HEK293 (cell line): ENCODE results near the gene PPFIA1.

Experiments used
- CTCF ChIA-PET: fragments of 350-600 bp; formaldehyde crosslinking; extraction: SDS; loops from one replicate; lab custom pipeline; 2021; ENCODE audit warnings: antibody characterized with exemption; lab: Yijun Ruan, JAX
- POLR2A ChIA-PET: fragments of 300-600 bp; formaldehyde crosslinking; extraction: SDS; loops from one replicate; lab custom pipeline; 2020; ENCODE audit warnings: antibody characterized with exemption, inconsistent platforms; lab: Yijun Ruan, JAX
- H3K27ac ChIP-seq: fragments of 200-500 bp; sonication (Bioruptor generic); 2 replicates; pipeline ENCODE4 v1.5.1; 2014; ENCODE audit warnings: low read depth, low read length, control low read depth, inconsistent platforms; ENCODE audit errors: extremely low read depth
- H3K36me3 ChIP-seq, 2 experiments: fragments of 200-500 bp in 1 of 2; sonication (Bioruptor generic) in 1 of 2; 1 replicate in 1 of 2; 2 replicates in 1 of 2; pipeline ENCODE4 v1.5.1; 2014 to 2017; ENCODE audit warnings: inconsistent platforms in 2 of 2, low read length in 2 of 2; ENCODE audit not compliant: control insufficient read depth in 2 of 2, insufficient read depth in 1 of 2
- H3K4me1 ChIP-seq: fragments of 200-500 bp; sonication (Bioruptor generic); 2 replicates; pipeline ENCODE4 v1.5.1; 2014; ENCODE audit warnings: mild to moderate bottlenecking, low read length, inconsistent platforms; ENCODE audit not compliant: control insufficient read depth, insufficient read depth
- H3K4me3 ChIP-seq: 2 replicates; pipeline ENCODE4 v1.5.1; 2011; ENCODE audit warnings: low read depth, mild to moderate bottlenecking, control low read depth, low read length, moderate library complexity
- H3K9me3 ChIP-seq: fragments of 200-500 bp; sonication (Bioruptor generic); 2 replicates; pipeline ENCODE4 v1.5.1; 2014; ENCODE audit warnings: low read depth, low read length, inconsistent platforms; ENCODE audit not compliant: control insufficient read depth, insufficient read depth
- ELK4 ChIP-seq: IDR thresholded peaks from 2 replicates; pipeline ENCODE4 v1.6.1; 2011; ENCODE audit warnings: mild to moderate bottlenecking, low read depth, low read length, borderline replicate concordance
- KLF1 ChIP-seq: fragments of 450-650 bp; formaldehyde crosslinking; IDR thresholded peaks from 2 replicates; pipeline ENCODE4 v1.5.1; 2016; ENCODE audit warnings: missing biosample characterization, missing genetic modification characterization
- MZF1 ChIP-seq: fragments of 450-650 bp; formaldehyde crosslinking; IDR thresholded peaks from 2 replicates; pipeline ENCODE4 v1.5.1; 2017; ENCODE audit warnings: missing biosample characterization, missing genetic modification characterization, borderline replicate concordance
- SP2 ChIP-seq: fragments of 450-650 bp; formaldehyde crosslinking; IDR thresholded peaks from 2 replicates; pipeline ENCODE4 v1.5.1; 2016; ENCODE audit warnings: missing biosample characterization, missing genetic modification characterization
- YY1 ChIP-seq: fragments of 450-650 bp; formaldehyde crosslinking; IDR thresholded peaks from 2 replicates; pipeline ENCODE4 v1.5.1; 2018; ENCODE audit warnings: missing biosample characterization, missing genetic modification characterization
- ZBTB44 ChIP-seq: fragments of 450-650 bp; IDR thresholded peaks from 2 replicates; pipeline ENCODE4 v1.5.1; 2018; ENCODE audit warnings: missing biosample characterization, mild to moderate bottlenecking, missing genetic modification characterization
- ZBTB7A ChIP-seq: fragments of 450-650 bp; formaldehyde crosslinking; IDR thresholded peaks from 2 replicates; pipeline ENCODE4 v1.5.1; 2016; ENCODE audit warnings: low read depth, missing biosample characterization, missing genetic modification characterization
- ZIC2 ChIP-seq: fragments of 450-650 bp; formaldehyde crosslinking; IDR thresholded peaks from 2 replicates; pipeline ENCODE4 v1.5.1; 2016; ENCODE audit warnings: missing biosample characterization, missing genetic modification characterization
- ZNF132 ChIP-seq: fragments of 450-650 bp; formaldehyde crosslinking; IDR thresholded peaks from 2 replicates; pipeline ENCODE4 v1.5.1; 2017; ENCODE audit warnings: missing biosample characterization, missing genetic modification characterization, borderline replicate concordance
- ZNF239 ChIP-seq: fragments of 450-650 bp; formaldehyde crosslinking; IDR thresholded peaks from 2 replicates; pipeline ENCODE4 v1.5.1; 2016; ENCODE audit warnings: missing biosample characterization, missing genetic modification characterization
- ZNF37A ChIP-seq: fragments of 450-650 bp; IDR thresholded peaks from 2 replicates; pipeline ENCODE4 v1.5.1; 2018; ENCODE audit warnings: missing biosample characterization, missing genetic modification characterization
- ZNF501 ChIP-seq: fragments of 450-650 bp; formaldehyde crosslinking; IDR thresholded peaks from 2 replicates; pipeline ENCODE4 v1.5.1; 2016; ENCODE audit warnings: missing biosample characterization, missing genetic modification characterization
- ZNF548 ChIP-seq: fragments of 450-650 bp; formaldehyde crosslinking; IDR thresholded peaks from 2 replicates; pipeline ENCODE4 v1.5.1; 2016; ENCODE audit warnings: missing biosample characterization, missing genetic modification characterization
- ZNF707 ChIP-seq: fragments of 450-650 bp; formaldehyde crosslinking; IDR thresholded peaks from 2 replicates; pipeline ENCODE4 v1.5.1; 2016; ENCODE audit warnings: missing biosample characterization, missing genetic modification characterization
- ZNF768 ChIP-seq: fragments of 450-650 bp; formaldehyde crosslinking; IDR thresholded peaks from 2 replicates; pipeline ENCODE4 v1.5.1; 2018; ENCODE audit warnings: missing biosample characterization, mild to moderate bottlenecking, missing genetic modification characterization
- ZNF792 ChIP-seq: fragments of 450-650 bp; formaldehyde crosslinking; IDR thresholded peaks from 2 replicates; pipeline ENCODE4 v1.5.1; 2016; ENCODE audit warnings: missing biosample characterization, missing genetic modification characterization
- TF ChIP-seq, protein P1 (sequence below): fragments of 450-650 bp; formaldehyde crosslinking; IDR thresholded peaks from 2 replicates; pipeline ENCODE4 v1.5.1; 2016; ENCODE audit warnings: missing biosample characterization, missing genetic modification characterization, low read depth
- TF ChIP-seq, protein P2 (sequence below): fragments of 450-650 bp; formaldehyde crosslinking; IDR thresholded peaks from 2 replicates; pipeline ENCODE4 v1.5.1; 2017; ENCODE audit warnings: missing biosample characterization, missing genetic modification characterization
- TF ChIP-seq, protein P3 (sequence below): fragments of 450-650 bp; formaldehyde crosslinking; IDR thresholded peaks from 2 replicates; pipeline ENCODE4 v1.5.1; 2017; ENCODE audit warnings: missing biosample characterization, missing genetic modification characterization
- TF ChIP-seq, protein P4 (sequence below): fragments of 450-650 bp; formaldehyde crosslinking; IDR thresholded peaks from 2 replicates; pipeline ENCODE4 v1.5.1; 2016; ENCODE audit warnings: missing biosample characterization, missing genetic modification characterization, borderline replicate concordance

Gene PPFIA1

GRCh38 chr11:70229737-70230136, 40.8 kb upstream of the PPFIA1 start:
- Histone ChIP-seq H3K4me3 (no peak overlapping the region), H3K36me3 (no peaks in the 10 kb centered on the region), H3K9me3 (no peaks in the 10 kb centered on the region), H3K4me1 (no peaks in the 10 kb centered on the region), H3K27ac (no peak overlapping the region)
- TF ChIP-seq, protein P1, sequence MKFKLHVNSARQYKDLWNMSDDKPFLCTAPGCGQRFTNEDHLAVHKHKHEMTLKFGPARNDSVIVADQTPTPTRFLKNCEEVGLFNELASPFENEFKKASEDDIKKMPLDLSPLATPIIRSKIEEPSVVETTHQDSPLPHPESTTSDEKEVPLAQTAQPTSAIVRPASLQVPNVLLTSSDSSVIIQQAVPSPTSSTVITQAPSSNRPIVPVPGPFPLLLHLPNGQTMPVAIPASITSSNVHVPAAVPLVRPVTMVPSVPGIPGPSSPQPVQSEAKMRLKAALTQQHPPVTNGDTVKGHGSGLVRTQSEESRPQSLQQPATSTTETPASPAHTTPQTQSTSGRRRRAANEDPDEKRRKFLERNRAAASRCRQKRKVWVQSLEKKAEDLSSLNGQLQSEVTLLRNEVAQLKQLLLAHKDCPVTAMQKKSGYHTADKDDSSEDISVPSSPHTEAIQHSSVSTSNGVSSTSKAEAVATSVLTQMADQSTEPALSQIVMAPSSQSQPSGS (tag by site-specific recombination) = no peak
- TF ChIP-seq ZNF707 (tag by site-specific recombination) = no peak
- TF ChIP-seq ZNF501 (tag by site-specific recombination) = no peak
- TF ChIP-seq ELK4 = no peak
- no peak for TF ChIP-seq ZNF132
- no peak for TF ChIP-seq ZNF548 (tag by site-specific recombination)
- TF ChIP-seq YY1 = no peak
- no peak for TF ChIP-seq ZIC2 (tag by site-specific recombination)
- no peak for TF ChIP-seq ZNF768 (tag by site-specific recombination)
- no peak for TF ChIP-seq SP2
- TF ChIP-seq ZBTB44 (tag by site-specific recombination) = no peak
- POLR2A ChIA-PET = no interaction called here
- CTCF ChIA-PET = interaction anchor here (0.6 kb wide), 1 partner anchor 286 kb away, joined by 3 read pairs; no protein-coding TSS in a partner anchor

DNA sequence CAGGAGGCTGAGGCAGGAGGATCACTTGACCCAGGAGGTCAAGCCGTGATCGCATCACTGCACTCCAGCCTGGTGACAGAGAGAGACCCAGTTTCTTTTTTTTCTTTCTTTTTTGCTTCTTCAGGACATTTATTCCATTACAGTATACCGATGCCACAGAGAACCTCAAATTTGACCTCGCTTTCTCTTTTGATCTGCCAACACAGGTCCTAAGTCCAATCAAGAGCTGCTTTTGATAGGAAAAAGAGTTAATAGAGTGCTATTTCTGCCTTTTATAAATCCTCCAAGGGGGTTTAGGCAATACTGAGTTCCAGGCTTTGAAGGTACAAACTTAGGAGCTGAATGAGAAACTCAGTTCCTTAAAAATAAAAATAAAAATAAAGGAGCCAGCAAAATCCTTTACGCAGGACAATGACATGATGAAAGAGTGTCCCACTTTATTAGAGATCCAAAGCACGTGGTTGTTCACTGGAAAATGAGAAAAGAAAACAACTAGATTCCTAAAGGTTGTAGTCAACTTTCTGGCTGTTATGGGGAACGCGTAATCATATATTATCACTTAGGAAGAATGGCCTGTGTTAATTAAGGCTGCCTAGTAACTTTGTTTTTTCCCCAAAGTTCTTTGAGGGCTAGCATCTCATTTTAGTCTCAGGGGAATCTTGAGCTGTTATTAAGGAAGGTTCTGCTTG, 40.2 kb upstream of the PPFIA1 start:
- ChIA-PET POLR2A (no interaction called here), CTCF (interaction anchor here (0.6 kb wide), 1 partner anchor 287 kb away, joined by 3 read pairs; no protein-coding TSS in a partner anchor)
- Histone ChIP-seq H3K4me3 (no peak overlapping the region), H3K9me3 (no peaks in the 10 kb centered on the region), H3K27ac (no peak overlapping the region), H3K4me1 (no peaks in the 10 kb centered on the region), H3K36me3 (no peaks in the 10 kb centered on the region)
- TF ChIP-seq KLF1 (tag by site-specific recombination) (no peak), MZF1 (no peak), ZNF792 (tag by site-specific recombination) (no peak), ZNF37A (tag by site-specific recombination) (no peak), ZBTB7A (tag by site-specific recombination) (no peak), ZNF239 (tag by site-specific recombination) (no peak), ZNF768 (tag by site-specific recombination) (no peak)
- TF ChIP-seq, protein P2, sequence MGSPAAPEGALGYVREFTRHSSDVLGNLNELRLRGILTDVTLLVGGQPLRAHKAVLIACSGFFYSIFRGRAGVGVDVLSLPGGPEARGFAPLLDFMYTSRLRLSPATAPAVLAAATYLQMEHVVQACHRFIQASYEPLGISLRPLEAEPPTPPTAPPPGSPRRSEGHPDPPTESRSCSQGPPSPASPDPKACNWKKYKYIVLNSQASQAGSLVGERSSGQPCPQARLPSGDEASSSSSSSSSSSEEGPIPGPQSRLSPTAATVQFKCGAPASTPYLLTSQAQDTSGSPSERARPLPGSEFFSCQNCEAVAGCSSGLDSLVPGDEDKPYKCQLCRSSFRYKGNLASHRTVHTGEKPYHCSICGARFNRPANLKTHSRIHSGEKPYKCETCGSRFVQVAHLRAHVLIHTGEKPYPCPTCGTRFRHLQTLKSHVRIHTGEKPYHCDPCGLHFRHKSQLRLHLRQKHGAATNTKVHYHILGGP (tag by site-specific recombination) = no peak
- TF ChIP-seq, protein P1 (tag by site-specific recombination) = no peak
- TF ChIP-seq, protein P3, sequence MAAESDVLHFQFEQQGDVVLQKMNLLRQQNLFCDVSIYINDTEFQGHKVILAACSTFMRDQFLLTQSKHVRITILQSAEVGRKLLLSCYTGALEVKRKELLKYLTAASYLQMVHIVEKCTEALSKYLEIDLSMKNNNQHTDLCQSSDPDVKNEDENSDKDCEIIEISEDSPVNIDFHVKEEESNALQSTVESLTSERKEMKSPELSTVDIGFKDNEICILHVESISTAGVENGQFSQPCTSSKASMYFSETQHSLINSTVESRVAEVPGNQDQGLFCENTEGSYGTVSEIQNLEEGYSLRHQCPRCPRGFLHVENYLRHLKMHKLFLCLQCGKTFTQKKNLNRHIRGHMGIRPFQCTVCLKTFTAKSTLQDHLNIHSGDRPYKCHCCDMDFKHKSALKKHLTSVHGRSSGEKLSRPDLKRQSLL (tag by site-specific recombination) = no peak
- TF ChIP-seq, protein P4, sequence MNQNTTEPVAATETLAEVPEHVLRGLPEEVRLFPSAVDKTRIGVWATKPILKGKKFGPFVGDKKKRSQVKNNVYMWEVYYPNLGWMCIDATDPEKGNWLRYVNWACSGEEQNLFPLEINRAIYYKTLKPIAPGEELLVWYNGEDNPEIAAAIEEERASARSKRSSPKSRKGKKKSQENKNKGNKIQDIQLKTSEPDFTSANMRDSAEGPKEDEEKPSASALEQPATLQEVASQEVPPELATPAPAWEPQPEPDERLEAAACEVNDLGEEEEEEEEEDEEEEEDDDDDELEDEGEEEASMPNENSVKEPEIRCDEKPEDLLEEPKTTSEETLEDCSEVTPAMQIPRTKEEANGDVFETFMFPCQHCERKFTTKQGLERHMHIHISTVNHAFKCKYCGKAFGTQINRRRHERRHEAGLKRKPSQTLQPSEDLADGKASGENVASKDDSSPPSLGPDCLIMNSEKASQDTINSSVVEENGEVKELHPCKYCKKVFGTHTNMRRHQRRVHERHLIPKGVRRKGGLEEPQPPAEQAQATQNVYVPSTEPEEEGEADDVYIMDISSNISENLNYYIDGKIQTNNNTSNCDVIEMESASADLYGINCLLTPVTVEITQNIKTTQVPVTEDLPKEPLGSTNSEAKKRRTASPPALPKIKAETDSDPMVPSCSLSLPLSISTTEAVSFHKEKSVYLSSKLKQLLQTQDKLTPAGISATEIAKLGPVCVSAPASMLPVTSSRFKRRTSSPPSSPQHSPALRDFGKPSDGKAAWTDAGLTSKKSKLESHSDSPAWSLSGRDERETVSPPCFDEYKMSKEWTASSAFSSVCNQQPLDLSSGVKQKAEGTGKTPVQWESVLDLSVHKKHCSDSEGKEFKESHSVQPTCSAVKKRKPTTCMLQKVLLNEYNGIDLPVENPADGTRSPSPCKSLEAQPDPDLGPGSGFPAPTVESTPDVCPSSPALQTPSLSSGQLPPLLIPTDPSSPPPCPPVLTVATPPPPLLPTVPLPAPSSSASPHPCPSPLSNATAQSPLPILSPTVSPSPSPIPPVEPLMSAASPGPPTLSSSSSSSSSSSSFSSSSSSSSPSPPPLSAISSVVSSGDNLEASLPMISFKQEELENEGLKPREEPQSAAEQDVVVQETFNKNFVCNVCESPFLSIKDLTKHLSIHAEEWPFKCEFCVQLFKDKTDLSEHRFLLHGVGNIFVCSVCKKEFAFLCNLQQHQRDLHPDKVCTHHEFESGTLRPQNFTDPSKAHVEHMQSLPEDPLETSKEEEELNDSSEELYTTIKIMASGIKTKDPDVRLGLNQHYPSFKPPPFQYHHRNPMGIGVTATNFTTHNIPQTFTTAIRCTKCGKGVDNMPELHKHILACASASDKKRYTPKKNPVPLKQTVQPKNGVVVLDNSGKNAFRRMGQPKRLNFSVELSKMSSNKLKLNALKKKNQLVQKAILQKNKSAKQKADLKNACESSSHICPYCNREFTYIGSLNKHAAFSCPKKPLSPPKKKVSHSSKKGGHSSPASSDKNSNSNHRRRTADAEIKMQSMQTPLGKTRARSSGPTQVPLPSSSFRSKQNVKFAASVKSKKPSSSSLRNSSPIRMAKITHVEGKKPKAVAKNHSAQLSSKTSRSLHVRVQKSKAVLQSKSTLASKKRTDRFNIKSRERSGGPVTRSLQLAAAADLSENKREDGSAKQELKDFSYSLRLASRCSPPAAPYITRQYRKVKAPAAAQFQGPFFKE (tag by site-specific recombination) = no peak
